Activated CD8-positive, alpha-beta memory T cell treated with anti-CD3 and anti-CD28 coated beads, Interleukin-2, amount 50 U/mL, for 4 hours (primary cell): ENCODE data around the gene CHMP5.

Source experiments
- DNase-seq: peaks from one replicate; pipeline ENCODE4 v3.0.0-alpha.2; 2020

The CHMP5 gene

GRCh38 chr9:33244137-33244784 lies 20.6 kb upstream of the CHMP5 start:
- DNase-seq = no peak

- DNase-seq = no peak
These were observed 19.5 kb upstream of the CHMP5 start for GRCh38 chr9:33245341-33245740.

- DNase-seq = no peak
These were observed 18.5 kb upstream of the CHMP5 start for GRCh38 chr9:33246269-33246860.

GRCh38 chr9:33248606-33249005 lies 16.2 kb upstream of the CHMP5 start:
- DNase-seq = no peak

- no peak for DNase-seq
These were observed 15.7 kb upstream of the CHMP5 start for GRCh38 chr9:33249087-33249658.

GRCh38 chr9:33249983-33250382 lies 14.9 kb upstream of the CHMP5 start:
- no peak for DNase-seq

- DNase-seq = no peak
These were observed 14.3 kb upstream of the CHMP5 start for GRCh38 chr9:33250458-33250995.

GRCh38 chr9:33254211-33254610 lies 10.6 kb upstream of the CHMP5 start:
- DNase-seq = no peak

- no peak for DNase-seq
These were observed 9.8 kb upstream of the CHMP5 start for GRCh38 chr9:33255014-33255413.

GRCh38 chr9:33255471-33255870 lies 9.4 kb upstream of the CHMP5 start:
- no peak for DNase-seq

- DNase-seq = no peak
These were observed 8.6 kb upstream of the CHMP5 start for GRCh38 chr9:33256236-33256635.

- DNase-seq = no peak
These were observed 7.6 kb upstream of the CHMP5 start for GRCh38 chr9:33257276-33257675.

- no peak for DNase-seq
These were observed 4.5 kb upstream of the CHMP5 start for GRCh38 chr9:33260372-33260771.

- DNase-seq = no peak
These were observed 1.5 kb upstream of the CHMP5 start for GRCh38 chr9:33263131-33264002.

GRCh38 chr9:33264003-33264472 lies 811 bp upstream of the CHMP5 start:
- peak; percentile 43 for DNase-seq

- no peak for DNase-seq
These were observed 489 bp downstream of the CHMP5 start for GRCh38 chr9:33265211-33265865.

- DNase-seq = no peak
These were observed 2.4 kb downstream of the CHMP5 start for GRCh38 chr9:33267151-33267767.

- DNase-seq = no peak
These were observed 5.3 kb downstream of the CHMP5 start for GRCh38 chr9:33270146-33270545.

GRCh38 chr9:33272061-33272460 lies 7.2 kb downstream of the CHMP5 start:
- no peak for DNase-seq

GRCh38 chr9:33273266-33273971 lies 8.6 kb downstream of the CHMP5 start:
- DNase-seq = no peak

- DNase-seq = no peak
These were observed 9.1 kb downstream of the CHMP5 start for GRCh38 chr9:33273972-33274328.

- DNase-seq = no peak
These were observed 12.6 kb downstream of the CHMP5 start for GRCh38 chr9:33277484-33277883.
